ENCODE measurements around the gene MAML3. TPM values are rescaled to one million over a fixed set of nuclear protein-coding genes. Genes with fewer than 3 reads are reported as not detected.

Gene MAML3
- total and polyA plus RNA-seq, 2 experiments from 2014 or later = 1.7 to 6.5 TPM

GRCh38 chr4:140111256-140111655, 42.7 kb downstream of the MAML3 start:
- no peak for DNase-seq (ENCODE audit: low spot score)
- Histone ChIP-seq H3K4me1 (ENCODE audit: insufficient read depth) (no peaks in the 10 kb centered on the region), H3F3A (replicated peaks; ENCODE audit: low read depth) (no peaks in the 10 kb centered on the region), H3K79me2 (replicated peaks; ENCODE audit: insufficient read depth) (no peaks in the 10 kb centered on the region), H3K27ac (ENCODE audit: low read depth) (no peak overlapping the region), H3K27me3 (ENCODE audit: insufficient read depth) (no peaks in the 10 kb centered on the region), H3K9me2 (ENCODE audit: insufficient read depth) (no peaks in the 10 kb centered on the region), H3K4me2 (no peak overlapping the region), H3K36me3 (ENCODE audit: insufficient read depth) (no peaks in the 10 kb centered on the region), H3K4me3 (no peak overlapping the region), H4K20me1 (replicated peaks; ENCODE audit: insufficient read depth) (no peaks in the 10 kb centered on the region), H2AFZ (no peak overlapping the region)
- H3K36me3 Mint-ChIP-seq (ENCODE audit: low read depth) = no peaks in the 10 kb centered on the region
- H3K9me3 Mint-ChIP-seq = no peaks in the 10 kb centered on the region
- no peak overlapping the region for H3K4me3 Mint-ChIP-seq
- ATAC-seq = no peak
- no peak overlapping the region for H3K27ac Mint-ChIP-seq
- peaks cover 8% of the 10 kb centered on the region; the same call in 2 of the 3 replicates for H3K4me1 Mint-ChIP-seq
- no peak for TF ChIP-seq ZNF462 (CRISPR knock-in tag; IDR thresholded peaks at IDR 0.05)
- no peak for TF ChIP-seq CTCF (conservative IDR thresholded peaks at IDR 0.05; ENCODE audit: low read depth in 2 of 2)
- TF ChIP-seq NANOG (IDR thresholded peaks at IDR 0.05; ENCODE audit: borderline replicate concordance) = no peak
- TF ChIP-seq EZH2 (IDR thresholded peaks at IDR 0.05; ENCODE audit: low read depth, unreplicated experiment) = no peak
- no peak for TF ChIP-seq POLR2AphosphoS5 (IDR thresholded peaks at IDR 0.05; ENCODE audit: low read depth)
- no peak for TF ChIP-seq EZH2phosphoT487 (IDR thresholded peaks at IDR 0.05; ENCODE audit: unreplicated experiment)
- H3K27me3 Mint-ChIP-seq (ENCODE audit: insufficient read depth, low read depth, poor library complexity) = no peaks in the 10 kb centered on the region
